ENCODE results near the gene FOXP1.

Gene FOXP1

GRCh38 chr3:71031181-71031580 is 552.3 kb downstream of the FOXP1 start:
- FAIRE-seq (no peak), DNase-seq (ENCODE audit: insufficient read length, low spot score) (no peak)
- TF ChIP-seq SPI1 (IDR thresholded peaks at IDR 0.05; ENCODE audit: low read depth, low read length) (no peak), POLR2AphosphoS5 (IDR thresholded peaks at IDR 0.05; ENCODE audit: low read depth, low read length) (no peak), POLR2A (IDR thresholded peaks at IDR 0.05; ENCODE audit: low read depth, low read length) (no peak), TAF1 (IDR thresholded peaks at IDR 0.05; ENCODE audit: low read depth, low read length) (no peak), POU2F2 (IDR thresholded peaks at IDR 0.05; ENCODE audit: low read depth, low read length) (no peak), PAX5 (IDR thresholded peaks at IDR 0.05; ENCODE audit: insufficient read depth, low read length, severe bottlenecking) (no peak)

- FAIRE-seq: no peak
- DNase-seq (ENCODE audit: insufficient read length, low spot score): no peak
- TF ChIP-seq POLR2A (IDR thresholded peaks at IDR 0.05; ENCODE audit: low read depth, low read length): no peak
- no peak for TF ChIP-seq POLR2AphosphoS5 (IDR thresholded peaks at IDR 0.05; ENCODE audit: low read depth, low read length)
- no peak for TF ChIP-seq TAF1 (IDR thresholded peaks at IDR 0.05; ENCODE audit: low read depth, low read length)
- TF ChIP-seq SPI1 (IDR thresholded peaks at IDR 0.05; ENCODE audit: low read depth, low read length): no peak
- TF ChIP-seq PAX5 (IDR thresholded peaks at IDR 0.05; ENCODE audit: insufficient read depth, low read length, severe bottlenecking): no peak
- TF ChIP-seq POU2F2 (IDR thresholded peaks at IDR 0.05; ENCODE audit: low read depth, low read length): no peak
Observed at GRCh38 chr3:71030748-71031147, 552.8 kb downstream of the FOXP1 start.

DNA sequence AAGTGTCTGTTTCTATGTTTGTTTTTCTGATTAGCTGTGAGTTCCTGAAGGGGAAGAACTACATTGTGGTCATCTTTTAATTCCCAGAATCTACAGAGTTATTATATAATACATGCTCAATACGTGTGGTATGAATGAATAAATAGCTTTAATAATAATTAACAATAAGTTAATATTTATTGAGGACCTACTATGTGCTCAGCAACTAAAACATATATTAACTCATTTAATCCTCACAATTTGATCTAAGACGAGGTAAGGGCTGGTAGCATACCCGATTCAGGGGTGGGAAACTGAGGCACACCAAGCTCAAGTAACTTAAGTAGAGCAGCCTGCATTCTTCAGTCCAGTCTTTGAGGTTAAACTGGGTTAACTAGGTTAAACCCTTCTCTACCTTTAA is 553.8 kb downstream of the FOXP1 start:
- FAIRE-seq: no peak
- no peak for DNase-seq (ENCODE audit: insufficient read length, low spot score)
- TF ChIP-seq SPI1 (IDR thresholded peaks at IDR 0.05; ENCODE audit: low read depth, low read length): no peak
- no peak for TF ChIP-seq POLR2A (IDR thresholded peaks at IDR 0.05; ENCODE audit: low read depth, low read length)
- TF ChIP-seq PAX5 (IDR thresholded peaks at IDR 0.05; ENCODE audit: insufficient read depth, low read length, severe bottlenecking): no peak
- no peak for TF ChIP-seq POLR2AphosphoS5 (IDR thresholded peaks at IDR 0.05; ENCODE audit: low read depth, low read length)
- no peak for TF ChIP-seq TAF1 (IDR thresholded peaks at IDR 0.05; ENCODE audit: low read depth, low read length)
- no peak for TF ChIP-seq POU2F2 (IDR thresholded peaks at IDR 0.05; ENCODE audit: low read depth, low read length)

- TF ChIP-seq POLR2A (IDR thresholded peaks at IDR 0.05; ENCODE audit: low read depth, low read length) (no peak), PAX5 (IDR thresholded peaks at IDR 0.05; ENCODE audit: insufficient read depth, low read length, severe bottlenecking) (no peak), POU2F2 (IDR thresholded peaks at IDR 0.05; ENCODE audit: low read depth, low read length) (no peak), TAF1 (IDR thresholded peaks at IDR 0.05; ENCODE audit: low read depth, low read length) (no peak), SPI1 (IDR thresholded peaks at IDR 0.05; ENCODE audit: low read depth, low read length) (no peak), POLR2AphosphoS5 (IDR thresholded peaks at IDR 0.05; ENCODE audit: low read depth, low read length) (no peak)
- DNase-seq (ENCODE audit: insufficient read length, low spot score): no peak
- FAIRE-seq: no peak
Observed at GRCh38 chr3:71028802-71029201, 554.7 kb downstream of the FOXP1 start.

GRCh38 chr3:71028184-71028583 is 555.3 kb downstream of the FOXP1 start:
- TF ChIP-seq TAF1 (IDR thresholded peaks at IDR 0.05; ENCODE audit: low read depth, low read length) (no peak), POLR2A (IDR thresholded peaks at IDR 0.05; ENCODE audit: low read depth, low read length) (no peak), POU2F2 (IDR thresholded peaks at IDR 0.05; ENCODE audit: low read depth, low read length) (no peak), POLR2AphosphoS5 (IDR thresholded peaks at IDR 0.05; ENCODE audit: low read depth, low read length) (no peak), PAX5 (IDR thresholded peaks at IDR 0.05; ENCODE audit: insufficient read depth, low read length, severe bottlenecking) (no peak), SPI1 (IDR thresholded peaks at IDR 0.05; ENCODE audit: low read depth, low read length) (no peak)
- FAIRE-seq (no peak), DNase-seq (ENCODE audit: insufficient read length, low spot score) (no peak)

- no peak for DNase-seq (ENCODE audit: insufficient read length, low spot score)
- TF ChIP-seq SPI1 (IDR thresholded peaks at IDR 0.05; ENCODE audit: low read depth, low read length) (no peak), POLR2A (IDR thresholded peaks at IDR 0.05; ENCODE audit: low read depth, low read length) (no peak), TAF1 (IDR thresholded peaks at IDR 0.05; ENCODE audit: low read depth, low read length) (no peak), POU2F2 (IDR thresholded peaks at IDR 0.05; ENCODE audit: low read depth, low read length) (no peak), POLR2AphosphoS5 (IDR thresholded peaks at IDR 0.05; ENCODE audit: low read depth, low read length) (no peak), PAX5 (IDR thresholded peaks at IDR 0.05; ENCODE audit: insufficient read depth, low read length, severe bottlenecking) (no peak)
- no peak for FAIRE-seq
Observed at GRCh38 chr3:71026634-71027578, 556.6 kb downstream of the FOXP1 start.

DNA sequence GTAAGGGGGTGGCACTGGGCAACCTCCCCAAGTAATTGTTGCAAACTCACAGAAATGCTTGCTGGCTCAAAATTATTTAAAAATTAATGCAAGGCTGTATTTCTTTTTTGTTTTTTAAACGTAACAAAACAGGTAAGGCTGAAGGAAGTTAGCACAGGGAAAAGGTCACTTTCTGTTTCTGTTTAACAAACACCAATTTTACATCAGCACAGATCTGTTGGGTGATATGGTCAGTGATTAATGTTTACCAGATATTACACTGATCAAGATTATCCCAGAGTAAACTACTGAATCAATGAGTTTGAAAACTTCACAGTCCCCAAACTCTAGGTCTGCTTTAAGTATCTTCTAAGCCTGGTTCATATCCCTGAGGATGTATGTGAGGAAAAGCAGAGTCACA is 558.0 kb downstream of the FOXP1 start:
- FAIRE-seq: no peak

DNA sequence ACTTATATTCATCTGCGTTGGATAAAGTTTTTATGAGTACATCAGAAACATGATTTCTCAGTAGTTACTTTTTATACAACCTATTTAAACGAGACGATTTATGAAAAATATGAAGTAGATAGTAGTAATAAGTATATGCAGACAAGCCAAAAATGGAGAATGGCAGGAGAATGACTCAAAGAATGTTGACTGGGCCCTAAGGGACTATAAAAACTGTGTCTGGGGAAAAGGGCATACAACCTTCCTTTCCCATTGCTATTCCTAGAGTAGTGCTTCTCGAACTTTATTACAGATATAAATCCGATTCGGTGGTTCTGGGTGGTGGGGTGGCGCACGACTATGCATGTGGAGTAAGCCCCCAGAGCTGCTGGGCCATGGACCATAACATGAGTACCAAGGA is 558.5 kb downstream of the FOXP1 start:
- TF ChIP-seq POU2F2 (IDR thresholded peaks at IDR 0.05; ENCODE audit: low read depth, low read length) (no peak), POLR2AphosphoS5 (IDR thresholded peaks at IDR 0.05; ENCODE audit: low read depth, low read length) (no peak), SPI1 (IDR thresholded peaks at IDR 0.05; ENCODE audit: low read depth, low read length) (no peak), POLR2A (IDR thresholded peaks at IDR 0.05; ENCODE audit: low read depth, low read length) (no peak), PAX5 (IDR thresholded peaks at IDR 0.05; ENCODE audit: insufficient read depth, low read length, severe bottlenecking) (no peak), TAF1 (IDR thresholded peaks at IDR 0.05; ENCODE audit: low read depth, low read length) (no peak)
- FAIRE-seq (no peak), DNase-seq (ENCODE audit: insufficient read length, low spot score) (no peak)

More for the DNA sequence above, 558.0 kb downstream of the FOXP1 start:
- TF ChIP-seq POLR2A (IDR thresholded peaks at IDR 0.05; ENCODE audit: low read depth, low read length) (no peak), SPI1 (IDR thresholded peaks at IDR 0.05; ENCODE audit: low read depth, low read length) (no peak), TAF1 (IDR thresholded peaks at IDR 0.05; ENCODE audit: low read depth, low read length) (no peak), POU2F2 (IDR thresholded peaks at IDR 0.05; ENCODE audit: low read depth, low read length) (no peak), PAX5 (IDR thresholded peaks at IDR 0.05; ENCODE audit: insufficient read depth, low read length, severe bottlenecking) (no peak), POLR2AphosphoS5 (IDR thresholded peaks at IDR 0.05; ENCODE audit: low read depth, low read length) (no peak)
- DNase-seq (ENCODE audit: insufficient read length, low spot score): no peak

DNA sequence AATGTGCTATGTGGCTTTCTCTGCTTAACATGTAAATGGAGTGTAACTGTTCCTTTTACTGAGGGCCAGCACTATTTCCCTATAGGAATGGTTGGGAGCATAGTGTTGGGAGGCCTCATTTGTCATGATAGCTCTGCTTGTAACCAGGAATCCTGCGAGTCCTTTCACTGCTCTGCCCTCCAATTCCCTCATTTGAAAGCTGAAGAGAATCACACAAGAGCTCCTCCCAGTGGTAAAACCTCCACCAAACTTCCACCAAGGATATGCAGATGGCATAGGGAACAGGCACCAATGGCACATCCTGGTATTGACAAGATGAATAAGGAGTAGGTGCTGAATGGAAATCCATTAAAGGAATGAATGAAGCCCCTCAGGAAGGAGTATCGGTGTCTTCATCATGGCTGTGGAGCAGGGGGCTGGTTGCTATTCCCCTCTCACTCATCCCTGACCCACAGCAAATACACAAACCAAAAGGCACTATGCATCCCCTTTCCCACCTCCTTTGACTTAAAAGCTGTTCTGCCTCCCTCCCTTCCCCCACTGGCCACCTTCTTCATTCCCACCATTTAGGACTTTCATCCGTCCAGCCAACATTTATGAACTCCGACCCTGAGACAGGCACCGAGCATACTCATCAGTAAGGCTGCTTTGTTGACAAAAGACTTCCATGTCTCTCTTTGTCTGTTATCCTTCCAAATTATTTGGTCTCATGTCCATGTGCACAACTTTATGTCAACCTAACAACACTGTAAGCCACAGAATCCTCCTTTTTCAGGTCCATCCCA is 560.8 kb downstream of the FOXP1 start:
- no peak for FAIRE-seq
- no peak for TF ChIP-seq PAX5 (IDR thresholded peaks at IDR 0.05; ENCODE audit: insufficient read depth, low read length, severe bottlenecking)
- DNase-seq (ENCODE audit: insufficient read length, low spot score): no peak
